CD8-positive, alpha-beta memory T cell (primary cell): ENCODE results near the gene MAPRE2. TPM values are rescaled to one million over a fixed set of nuclear protein-coding genes. Genes with fewer than 3 reads are reported as not detected.
"Not testable (repeated sequence)": the region's sequence is repeated elsewhere in the genome, so short reads cannot be mapped to it uniquely, and the experiment has no call there.

Source experiments
- CTCF ChIA-PET: fragments of 350-600 bp; sonication (Branson Sonifier 250); formaldehyde crosslinking; loops from one replicate; lab custom pipeline; 2021; ENCODE audit warnings: antibody characterized with exemption; lab: Charles Lee
- POLR2A ChIA-PET: fragments of 350-600 bp; sonication (Branson Sonifier 250); formaldehyde crosslinking; loops from one replicate; lab custom pipeline; 2021; ENCODE audit warnings: antibody characterized with exemption; lab: Charles Lee
- DNase-seq, 5 donors: peaks; one replicate each; pipeline versions ENCODE4 v3.0.0 to v3.0.0-alpha.2; 2020 to 2022; ENCODE audit warnings: mixed read lengths in 1 of 5
- H3K27ac ChIP-seq: one replicate; pipeline ENCODE4 v1.7.0; 2013; ENCODE audit warnings: low read depth, mild to moderate bottlenecking, low read length, moderate library complexity
- H3K27me3 ChIP-seq: 2 replicates; pipeline ENCODE4 v1.7.0; 2013; ENCODE audit warnings: low read length, mild to moderate bottlenecking; ENCODE audit not compliant: insufficient read depth, poor library complexity, severe bottlenecking
- H3K36me3 ChIP-seq: 2 replicates; pipeline ENCODE4 v1.7.0; 2013; ENCODE audit warnings: mild to moderate bottlenecking, low read length, moderate library complexity; ENCODE audit not compliant: insufficient read depth
- H3K4me1 ChIP-seq: 2 replicates; pipeline ENCODE4 v1.7.0; 2013; ENCODE audit warnings: mild to moderate bottlenecking, low read length, moderate library complexity; ENCODE audit not compliant: insufficient read depth
- H3K4me3 ChIP-seq: 2 replicates; pipeline ENCODE4 v1.7.0; 2013; ENCODE audit warnings: mild to moderate bottlenecking, low read length
- H3K9me3 ChIP-seq: 2 replicates; pipeline ENCODE4 v1.7.0; 2013; ENCODE audit warnings: mild to moderate bottlenecking, low read length
- H3K27ac Mint-ChIP-seq, 8 donors: one replicate each; pipeline ENCODE4 v1.8.0; 2020 to 2021; ENCODE audit warnings: mixed read lengths in 8 of 8, mild to moderate bottlenecking in 6 of 8, inconsistent platforms in 3 of 8, moderate library complexity in 3 of 8
- H3K27me3 Mint-ChIP-seq, 2 donors: one replicate each; pipeline ENCODE4 v1.8.0; 2020 to 2021; ENCODE audit warnings: mixed read lengths in 2 of 2, mild to moderate bottlenecking in 1 of 2, moderate library complexity in 1 of 2
- H3K36me3 Mint-ChIP-seq, 3 donors: one replicate each; pipeline ENCODE4 v1.8.0; 2020 to 2021; ENCODE audit warnings: mixed read lengths in 3 of 3, inconsistent platforms in 1 of 3, mild to moderate bottlenecking in 1 of 3
- H3K4me1 Mint-ChIP-seq, 3 donors: one replicate each; pipeline ENCODE4 v1.8.0; 2020 to 2021; ENCODE audit warnings: mixed read lengths in 3 of 3, inconsistent platforms in 1 of 3, mild to moderate bottlenecking in 1 of 3
- H3K4me3 Mint-ChIP-seq, 7 donors: one replicate each; pipeline ENCODE4 v1.8.0; 2020 to 2021; ENCODE audit warnings: mixed read lengths in 7 of 7, mild to moderate bottlenecking in 6 of 7, moderate library complexity in 4 of 7, inconsistent platforms in 2 of 7
- H3K9me3 Mint-ChIP-seq, 5 donors: one replicate each; pipeline ENCODE4 v1.8.0; 2020 to 2022; ENCODE audit warnings: mixed read lengths in 5 of 5, mild to moderate bottlenecking in 3 of 5, moderate library complexity in 2 of 5, inconsistent platforms in 1 of 5
- polyA plus RNA-seq: library from polyadenylated mRNA; unstranded; fragments of 300-500 nt; fragmentation: Illumina TruSeq; gene quantifications from one replicate; pipeline ENCODE4 v1.2.3, GENCODE V29; 2021
- total RNA-seq, 2 experiments: library from RNA; stranded (reverse); gene quantifications; one replicate each; pipeline ENCODE4 v1.2.3, GENCODE V29; 2021

MAPRE2 gene
- total and polyA plus RNA-seq, 3 experiments from 2014 or later, result 38.5 to 80.4 (median 38.6) TPM

DNA sequence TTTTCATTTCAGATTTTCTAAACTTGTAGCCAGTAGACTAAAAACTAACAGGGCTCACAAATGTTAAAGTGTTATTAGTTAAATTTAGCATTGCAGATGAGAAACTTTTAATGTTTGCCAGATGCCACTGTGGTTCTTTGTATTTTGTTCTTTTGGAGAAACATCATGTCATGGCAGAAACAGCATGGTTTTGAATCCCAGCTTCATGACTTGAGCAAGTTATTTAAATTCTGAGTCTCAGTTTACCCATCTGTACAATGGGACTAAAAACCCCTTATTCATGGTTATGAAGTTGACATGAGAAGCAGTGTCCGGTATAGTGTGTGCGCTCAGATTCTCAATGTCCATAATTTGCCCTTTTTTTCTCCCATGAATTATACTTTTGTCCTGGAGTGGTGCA, 56.5 kb downstream of the MAPRE2 start:
- H3K4me3 ChIP-seq, result no peak overlapping the region
- POLR2A ChIA-PET, result no interaction called here
- no peaks in the 10 kb centered on the region for H3K27me3 ChIP-seq
- H3K4me1 Mint-ChIP-seq, result peaks cover 24 to 57% (median 43%) of the 10 kb centered on the region in 3 donors
- no peak overlapping the region for H3K27ac ChIP-seq
- H3K27me3 Mint-ChIP-seq, result no peaks in the 10 kb centered on the region
- no peak for DNase-seq
- no peaks in the 10 kb centered on the region for H3K9me3 ChIP-seq
- no peaks in the 10 kb centered on the region for H3K9me3 Mint-ChIP-seq
- H3K4me1 ChIP-seq, result no peaks in the 10 kb centered on the region
- peak overlapping the region in 1 of 8 donors; percentile 23 for H3K27ac Mint-ChIP-seq
- peaks cover 10 to 48% (median 10%) of the 10 kb centered on the region in 3 donors for H3K36me3 Mint-ChIP-seq
- H3K36me3 ChIP-seq, result peaks cover 12% of the 10 kb centered on the region
- CTCF ChIA-PET, result interaction anchor here (1.3 kb wide), 1 partner anchor 23 kb away, joined by 3 read pairs; no protein-coding TSS in a partner anchor
- H3K4me3 Mint-ChIP-seq, result no peak overlapping the region

DNA sequence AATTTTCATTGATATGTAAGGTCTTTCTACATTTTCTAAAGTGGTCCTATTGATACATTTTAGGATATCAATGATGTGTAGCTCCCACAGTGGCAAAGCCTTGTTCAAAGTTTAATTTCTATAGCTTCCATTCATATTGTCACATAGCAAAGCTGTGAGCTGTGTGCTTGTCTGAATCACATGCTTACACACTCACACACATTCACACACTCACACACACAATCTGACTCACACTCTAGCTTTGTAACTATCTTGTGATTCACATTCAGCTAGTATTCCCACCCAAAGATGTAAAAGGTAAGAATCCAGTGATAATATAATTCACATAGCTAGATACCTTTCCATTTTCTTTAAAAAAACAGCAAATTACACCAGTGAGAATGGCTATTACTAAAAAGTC, 58.7 kb downstream of the MAPRE2 start:
- Histone ChIP-seq H3K27ac (no peak overlapping the region), H3K36me3 (peaks cover 12% of the 10 kb centered on the region), H3K4me1 (no peaks in the 10 kb centered on the region), H3K4me3 (no peak overlapping the region), H3K27me3 (no peaks in the 10 kb centered on the region), H3K9me3 (no peaks in the 10 kb centered on the region)
- Mint-ChIP-seq H3K4me1 (peaks cover 16 to 42% (median 28%) of the 10 kb centered on the region in 3 donors), H3K4me3 (no peak overlapping the region), H3K36me3 (peaks cover 10 to 45% (median 10%) of the 10 kb centered on the region in 3 donors), H3K9me3 (no peaks in the 10 kb centered on the region), H3K27ac (no peak overlapping the region), H3K27me3 (no peaks in the 10 kb centered on the region)
- DNase-seq, result no peak
- ChIA-PET CTCF (no interaction called here), POLR2A (interaction anchor here (1.2 kb wide), 1 partner anchor 20 kb away, joined by 3 read pairs; no protein-coding TSS in a partner anchor)

DNA sequence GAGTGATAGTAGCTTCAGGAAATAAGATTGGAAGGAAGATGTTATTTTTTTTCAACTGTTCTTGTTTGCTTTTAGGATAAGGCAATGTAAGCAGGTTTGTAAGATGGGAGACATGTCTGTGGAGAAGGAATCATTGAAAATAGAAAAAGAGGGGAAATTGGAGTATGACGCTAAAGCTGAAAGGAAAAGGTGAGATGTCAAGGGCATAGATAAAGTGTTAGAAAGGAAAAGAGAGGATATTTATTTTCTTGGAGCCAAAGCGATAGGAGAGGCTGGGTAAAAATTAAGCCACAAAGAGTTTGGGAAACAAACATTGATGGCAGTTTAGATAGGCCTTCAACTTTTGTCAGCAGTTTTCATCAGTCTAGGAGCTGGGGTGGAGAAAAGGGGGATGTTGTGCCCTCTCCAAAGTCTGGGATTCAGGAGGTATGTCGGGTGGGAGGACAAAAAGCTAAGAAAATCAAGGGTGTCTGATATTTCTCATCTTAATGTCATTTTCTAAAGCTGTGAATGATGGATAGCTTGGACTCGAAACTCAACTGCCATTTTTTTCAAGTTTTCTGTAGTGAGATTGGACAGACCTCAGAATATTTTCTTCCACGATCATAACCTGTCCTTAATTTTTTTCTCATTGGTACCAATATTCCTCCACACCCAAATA, 63.3 kb downstream of the MAPRE2 start:
- CTCF ChIA-PET, result interaction anchor here (1.5 kb wide), 2 partner anchors 12 to 23 kb away, joined by 3 read pairs; no protein-coding TSS in a partner anchor
- H3K9me3 ChIP-seq, result no peaks in the 10 kb centered on the region

DNA sequence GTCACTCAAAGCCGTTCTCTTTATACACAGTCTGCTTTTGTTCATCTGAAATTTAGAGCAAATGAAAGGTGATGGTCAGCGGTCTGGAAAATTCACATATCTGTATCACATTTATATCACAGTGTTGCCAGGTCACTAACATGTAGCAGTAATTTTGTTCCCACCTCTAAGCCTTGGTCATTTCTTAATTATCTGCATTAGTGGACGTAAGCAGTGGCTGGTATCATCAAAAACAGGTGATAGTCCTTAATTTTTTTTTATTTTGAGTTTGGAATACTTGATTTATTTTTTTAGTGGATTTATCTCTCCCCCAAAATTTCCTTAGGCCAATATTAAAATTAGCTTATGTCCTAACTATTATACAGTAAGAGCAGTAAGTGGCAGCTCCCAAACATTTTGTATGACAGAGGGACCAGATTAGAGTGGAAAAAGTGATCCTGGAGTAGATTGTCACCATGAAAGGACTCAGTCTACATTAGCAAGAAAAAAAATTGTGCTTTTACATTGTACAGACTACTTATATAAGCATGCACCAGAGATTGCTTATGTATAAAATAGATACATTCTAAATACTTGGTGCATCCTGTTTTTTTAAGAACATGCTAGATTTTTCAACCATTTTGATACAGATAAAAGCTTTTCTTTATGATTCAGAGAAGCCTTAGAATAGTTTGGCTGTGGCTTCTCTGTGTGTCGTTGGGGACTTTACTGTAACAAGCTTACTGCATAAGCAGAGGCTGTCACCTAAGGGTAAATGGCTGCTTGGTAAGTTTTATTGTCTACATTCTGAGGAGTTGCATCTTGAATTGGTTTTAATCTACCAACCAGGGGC, 65.0 kb downstream of the MAPRE2 start:
- ChIA-PET CTCF (no interaction called here), POLR2A (interaction anchor here (1.1 kb wide), 1 partner anchor 64 kb away, joined by 3 read pairs; no protein-coding TSS in a partner anchor)
- peaks cover 16 to 37% (median 19%) of the 10 kb centered on the region in 3 donors for H3K36me3 Mint-ChIP-seq
- Histone ChIP-seq H3K27me3 (no peaks in the 10 kb centered on the region), H3K4me3 (no peak overlapping the region), H3K36me3 (peaks cover 7% of the 10 kb centered on the region), H3K4me1 (peaks cover 20% of the 10 kb centered on the region), H3K9me3 (no peaks in the 10 kb centered on the region), H3K27ac (peak overlapping the region; percentile 48)
- H3K27ac Mint-ChIP-seq, result peak overlapping the region; percentile 23 to 90 (median 70)
- H3K4me1 Mint-ChIP-seq, result peaks cover 10 to 65% (median 45%) of the 10 kb centered on the region in 3 donors
- no peaks in the 10 kb centered on the region for H3K27me3 Mint-ChIP-seq
- DNase-seq, result no peak
- peak overlapping the region in 2 of 7 donors; percentile 16 to 22 for H3K4me3 Mint-ChIP-seq
- H3K9me3 Mint-ChIP-seq, result no peaks in the 10 kb centered on the region

More for the DNA sequence above, 63.3 kb downstream of the MAPRE2 start:
- no peaks in the 10 kb centered on the region for H3K27me3 ChIP-seq
- no peaks in the 10 kb centered on the region for H3K27me3 Mint-ChIP-seq
- peaks cover 16 to 42% (median 17%) of the 10 kb centered on the region in 3 donors for H3K36me3 Mint-ChIP-seq
- H3K4me1 Mint-ChIP-seq, result peaks cover 10 to 50% (median 28%) of the 10 kb centered on the region in 3 donors
- no peak overlapping the region for H3K4me3 Mint-ChIP-seq
- no peak overlapping the region for H3K4me3 ChIP-seq
- peaks cover 20% of the 10 kb centered on the region for H3K4me1 ChIP-seq
- H3K27ac ChIP-seq, result peak overlapping the region; percentile 30
- DNase-seq, result no peak
- H3K9me3 Mint-ChIP-seq, result no peaks in the 10 kb centered on the region
- peak overlapping the region in 1 of 8 donors; percentile 57 for H3K27ac Mint-ChIP-seq
- H3K36me3 ChIP-seq, result peaks cover 12% of the 10 kb centered on the region
- POLR2A ChIA-PET, result no interaction called here

DNA sequence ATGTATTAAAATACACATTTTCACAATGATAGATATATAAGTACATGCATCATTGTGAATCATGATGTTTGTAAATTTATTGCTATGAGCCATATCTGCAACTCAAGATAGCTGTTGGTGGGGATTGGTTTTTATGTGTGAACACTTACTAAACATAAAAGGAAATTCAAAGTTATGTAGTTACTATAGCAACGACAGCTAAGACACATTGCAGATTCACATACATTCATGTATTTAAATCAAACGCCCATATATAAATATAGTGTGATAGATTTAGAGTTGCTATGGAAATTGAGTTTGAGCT, 65.6 kb downstream of the MAPRE2 start:
- Histone ChIP-seq H3K9me3 (no peaks in the 10 kb centered on the region), H3K4me1 (peaks cover 20% of the 10 kb centered on the region), H3K4me3 (no peak overlapping the region), H3K27me3 (no peaks in the 10 kb centered on the region), H3K36me3 (peaks cover 6% of the 10 kb centered on the region), H3K27ac (peak overlapping the region; percentile 48)
- H3K9me3 Mint-ChIP-seq, result no peaks in the 10 kb centered on the region
- peaks cover 4 to 62% (median 43%) of the 10 kb centered on the region in 3 donors for H3K4me1 Mint-ChIP-seq
- CTCF ChIA-PET, result no interaction called here
- peak overlapping the region in 7 of 8 donors; percentile 10 to 90 (median 81) for H3K27ac Mint-ChIP-seq
- peak in 2 of 5 donors; percentile 46 to 60 for DNase-seq
- peaks cover 10 to 34% (median 13%) of the 10 kb centered on the region in 3 donors for H3K36me3 Mint-ChIP-seq
- H3K27me3 Mint-ChIP-seq, result no peaks in the 10 kb centered on the region
- POLR2A ChIA-PET, result interaction anchor here (1.1 kb wide), 1 partner anchor 65 kb away, joined by 3 read pairs; no protein-coding TSS in a partner anchor
- peak overlapping the region in 2 of 7 donors; percentile 16 to 22 for H3K4me3 Mint-ChIP-seq

DNA sequence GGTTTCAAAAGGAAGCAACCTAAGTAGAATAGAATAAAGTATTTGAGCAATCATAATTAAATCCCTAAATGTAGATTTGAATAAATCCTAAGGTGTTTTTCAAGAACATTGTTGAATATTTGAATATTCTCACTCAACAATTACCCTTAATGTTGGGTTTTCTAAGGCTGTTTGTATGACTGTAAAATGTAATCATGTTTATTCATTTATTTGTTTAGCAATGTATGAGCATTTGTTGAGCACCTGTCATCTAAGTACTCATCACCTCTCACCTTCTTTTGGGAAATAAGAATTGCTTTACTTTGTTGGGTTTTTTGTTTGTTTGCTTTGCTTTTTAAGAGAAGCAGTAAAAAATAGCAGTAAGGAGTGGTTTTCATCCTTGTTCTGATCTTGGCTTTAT, 66.0 kb downstream of the MAPRE2 start:
- no peaks in the 10 kb centered on the region for H3K9me3 ChIP-seq
- H3K27me3 Mint-ChIP-seq, result no peaks in the 10 kb centered on the region
- peaks cover 6 to 33% (median 11%) of the 10 kb centered on the region in 3 donors for H3K36me3 Mint-ChIP-seq
- H3K4me1 Mint-ChIP-seq, result peaks cover 2 to 61% (median 42%) of the 10 kb centered on the region in 3 donors
- H3K27ac ChIP-seq, result no peak overlapping the region
- H3K27me3 ChIP-seq, result no peaks in the 10 kb centered on the region
- DNase-seq, result no peak
- H3K4me3 Mint-ChIP-seq, result no peak overlapping the region
- POLR2A ChIA-PET, result interaction anchor here (1.1 kb wide), 1 partner anchor 65 kb away, joined by 3 read pairs; no protein-coding TSS in a partner anchor
- H3K4me1 ChIP-seq, result peaks cover 20% of the 10 kb centered on the region
- peaks cover 2% of the 10 kb centered on the region for H3K36me3 ChIP-seq
- CTCF ChIA-PET, result no interaction called here
- peak overlapping the region in 6 of 8 donors; percentile 10 to 90 (median 70) for H3K27ac Mint-ChIP-seq
- H3K4me3 ChIP-seq, result no peak overlapping the region
- no peaks in the 10 kb centered on the region for H3K9me3 Mint-ChIP-seq

DNA sequence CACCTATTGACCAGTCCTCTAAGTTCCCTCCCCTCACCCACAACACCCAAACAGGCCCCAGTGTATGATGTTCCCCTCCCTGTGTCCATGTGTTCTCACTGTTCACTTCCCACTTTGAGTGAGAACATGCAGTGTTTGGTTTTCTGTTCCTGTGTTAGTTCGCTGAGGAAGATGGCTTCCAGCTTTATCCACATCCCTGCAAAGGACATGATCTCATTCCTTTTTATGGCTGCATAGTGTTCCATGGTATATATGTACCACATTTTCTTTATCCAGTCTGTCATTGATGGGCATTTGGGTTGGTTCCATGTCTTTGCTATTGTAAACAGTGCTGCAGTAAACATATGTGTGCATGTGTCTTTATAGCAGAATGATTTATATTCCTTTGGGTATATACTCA, 66.9 kb downstream of the MAPRE2 start:
- Mint-ChIP-seq H3K4me3 (peak overlapping the region in 1 of 7 donors; percentile 35), H3K27ac (peak overlapping the region in 7 of 8 donors; percentile 13 to 90 (median 52)), H3K36me3 (peaks cover 6 to 30% (median 11%) of the 10 kb centered on the region in 3 donors), H3K4me1 (peaks cover 10 to 63% (median 45%) of the 10 kb centered on the region in 3 donors)
- POLR2A ChIA-PET, result interaction anchor here (0.6 kb wide), 1 partner anchor 66 kb away, joined by 3 read pairs; no protein-coding TSS in a partner anchor
- H3K9me3 Mint-ChIP-seq, H3K27me3 Mint-ChIP-seq, H3K36me3 ChIP-seq, DNase-seq, CTCF ChIA-PET, H3K27me3 ChIP-seq, H3K9me3 ChIP-seq, H3K27ac ChIP-seq, H3K4me3 ChIP-seq: not testable (repeated sequence)
- peaks cover 20% of the 10 kb centered on the region for H3K4me1 ChIP-seq
